H1 (cell line): Measurements from ENCODE around the gene AFF2. TPM values are rescaled to one million over a fixed set of nuclear protein-coding genes. Genes with fewer than 3 reads are reported as not detected.

Experiments used
- JUND ChIP-seq: IDR thresholded peaks from 2 replicates; pipeline ENCODE4 v1.6.1; 2011; ENCODE audit warnings: mild to moderate bottlenecking, improper control_type of control experiment, low read length
- POLR2AphosphoS5 ChIP-seq: IDR thresholded peaks from 2 replicates; pipeline ENCODE4 v1.6.1; 2011; ENCODE audit warnings: low read depth, low read length
- polyA plus RNA-seq, 7 experiments: library from polyadenylated mRNA; depleted of rRNA in 3 of 7; stranded (reverse) in 5 of 7; unstranded in 2 of 7; fragments of >200 nt in 5 of 7; fragments of 200-250 nt in 2 of 7; gene quantifications; 1 replicate in 5 of 7; 2 replicates in 1 of 7; 4 replicates in 1 of 7; pipeline versions ENCODE4 v1.2.1 to v1.2.3, GENCODE V29; 2011 to 2013; ENCODE audit warnings: missing spikeins in 2 of 7, mixed read lengths in 2 of 7
- total RNA-seq: library from RNA; stranded (reverse); fragmentation: NEBNext Ultra II Directional; extraction: Animal tissue kit (Norgen Biotek cat#: 25700); gene quantifications from 2 replicates; pipeline ENCODE4 v1.2.1, GENCODE V29; 2021

The AFF2 gene
- total and polyA plus RNA-seq, 2 of the 8 experiments (the other 6 are each of a cell fraction or from before 2014, with no cell fraction given) = 2.0 to 7.3 TPM

DNA sequence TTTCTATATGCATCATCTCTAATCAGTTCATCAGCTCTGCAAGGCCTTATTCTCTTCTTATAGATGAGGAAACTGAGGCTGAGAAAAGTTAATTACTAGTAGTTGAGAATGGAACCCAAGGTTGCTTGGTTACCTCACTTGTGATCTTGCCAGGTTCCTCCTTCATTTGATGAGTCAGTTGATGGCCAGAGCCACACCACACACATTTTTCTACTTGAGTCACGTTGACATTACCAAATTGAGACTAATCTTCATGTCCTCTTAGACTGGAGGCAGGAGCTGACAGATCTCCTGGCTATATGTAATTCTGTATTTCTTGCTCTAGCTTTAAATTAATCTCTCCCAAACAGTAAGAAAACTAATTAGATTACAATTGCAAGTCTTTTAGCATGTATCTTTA is 428.4 kb downstream of the AFF2 start (continued):
- TF ChIP-seq POLR2AphosphoS5 = no peak
- TF ChIP-seq JUND = no peak
